Stimulated activated CD4-positive, alpha-beta T cell treated with anti-CD3 and anti-CD28 coated beads, Interleukin-12 subunit alpha, Interleukin-12 subunit beta, amount 100 ng/mL, for 48 hours (primary cell): Measurements from ENCODE around the gene OR10H3.
"Not testable (repeated sequence)": the region's sequence is repeated elsewhere in the genome, so short reads cannot be mapped to it uniquely, and the experiment has no call there.

Experiments used
- DNase-seq, 3 donors: peaks; one replicate each; pipeline ENCODE4 v3.0.0-alpha.2; 2020; ENCODE audit warnings: low read depth in 2 of 3, low spot score in 1 of 3

Gene OR10H3

DNA sequence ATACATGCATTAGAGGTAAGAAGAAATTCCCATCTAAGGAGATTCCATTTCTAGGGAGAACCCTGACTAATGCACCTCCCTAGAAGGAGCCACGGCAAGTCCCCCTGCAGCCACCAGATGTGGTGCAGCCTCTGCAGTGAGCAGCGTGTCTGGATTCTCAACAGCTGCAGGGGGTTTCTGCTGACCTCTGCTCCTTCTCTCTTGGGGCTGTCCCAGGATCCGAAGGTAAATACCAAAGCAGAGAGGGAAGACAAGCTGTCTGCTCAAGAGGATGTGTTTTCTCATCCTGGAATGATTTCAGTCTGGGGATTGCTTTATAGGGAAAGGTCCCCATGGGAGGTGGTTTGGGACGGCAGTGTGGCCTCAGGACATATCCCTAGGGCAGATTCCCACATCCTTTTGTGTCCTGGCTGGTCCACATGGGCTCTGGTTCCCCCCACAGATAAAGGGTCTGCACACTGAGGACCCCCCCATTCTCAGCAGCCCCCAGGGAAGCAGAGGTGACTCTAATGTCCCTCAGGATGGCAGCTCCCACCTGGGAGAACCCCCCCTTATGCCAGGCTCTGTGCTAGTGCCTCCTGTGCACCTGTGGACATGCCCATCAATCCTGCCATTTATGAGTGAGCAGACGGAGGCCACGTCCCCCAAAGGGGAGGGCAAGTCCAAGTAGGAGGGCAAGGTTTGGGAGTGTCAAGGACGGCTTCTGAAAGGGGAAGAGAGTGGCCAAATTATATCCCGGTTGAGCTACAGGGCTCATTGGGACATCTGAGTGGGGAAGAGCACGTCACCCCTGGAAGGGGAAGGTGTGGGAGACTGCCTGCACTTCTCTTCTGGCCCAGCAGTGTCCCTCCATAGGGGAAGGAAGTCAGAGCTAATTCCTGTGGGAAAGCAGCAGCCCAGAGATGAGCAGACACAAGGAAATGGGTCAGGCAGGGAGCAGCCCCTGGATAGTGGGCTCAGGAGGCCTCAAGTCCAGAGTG lies 39.5 kb downstream of the OR10H3 start:
- DNase-seq, result no peak

DNA sequence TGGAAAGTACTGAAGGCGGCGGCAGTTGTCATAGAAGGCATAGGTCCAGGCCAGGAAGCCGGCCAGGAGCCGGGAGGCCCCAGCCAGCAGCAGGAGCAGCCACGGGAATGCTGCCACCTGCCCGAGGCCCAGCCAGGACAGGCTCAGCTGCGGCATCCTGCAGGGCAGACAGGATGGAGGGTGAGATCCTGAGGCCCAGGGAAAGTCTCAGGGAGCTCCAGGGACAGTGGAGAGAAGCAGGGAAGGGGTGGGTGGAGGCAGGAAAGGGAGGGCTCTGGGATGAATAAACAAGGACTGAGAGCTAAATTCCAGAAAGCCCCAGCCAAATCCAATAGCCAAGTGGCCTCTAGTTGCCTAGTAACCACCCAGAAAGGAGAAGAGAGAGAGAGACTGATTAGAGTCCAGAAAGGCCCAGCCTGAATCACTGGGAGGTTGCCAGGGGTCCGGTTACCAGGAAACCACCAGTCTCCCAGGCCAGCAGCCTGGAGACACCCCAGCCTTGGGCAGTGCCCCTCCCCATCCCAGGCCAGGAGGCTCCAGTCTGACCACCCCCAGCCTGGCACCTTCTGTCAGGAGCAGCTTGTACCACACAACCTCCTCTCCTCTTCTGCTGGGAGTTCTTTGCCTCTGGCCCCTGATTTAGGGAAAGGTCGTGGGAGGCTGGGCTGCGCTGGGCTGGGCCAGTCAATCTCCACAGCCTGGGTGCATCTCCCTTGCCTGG lies 42.1 kb downstream of the OR10H3 start:
- DNase-seq, result no peak

- no peak for DNase-seq
Measured at GRCh38 chr19:15780610-15781418, 43.0 kb downstream of the OR10H3 start.

DNA sequence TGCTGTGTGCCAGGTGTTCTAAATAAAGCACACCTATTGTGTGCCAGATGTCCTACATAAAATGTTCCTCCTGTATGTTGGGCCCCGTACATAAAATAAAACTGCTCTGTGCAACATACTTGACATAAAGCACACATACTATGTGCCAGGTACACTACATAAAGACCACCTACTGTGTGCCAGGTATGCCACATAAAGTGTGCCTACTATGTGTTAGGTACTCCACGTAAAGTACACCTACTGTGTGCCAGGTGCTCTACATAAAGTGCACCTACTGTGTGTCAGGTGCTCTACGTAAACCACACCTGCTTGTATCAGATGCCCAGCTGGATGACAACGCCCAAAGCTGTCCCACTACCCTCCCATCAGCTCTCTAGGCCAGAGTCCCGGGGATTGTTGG lies 43.9 kb downstream of the OR10H3 start:
- no peak for DNase-seq

GRCh38 chr19:15782211-15782610 lies 44.4 kb downstream of the OR10H3 start:
- no peak for DNase-seq

DNA sequence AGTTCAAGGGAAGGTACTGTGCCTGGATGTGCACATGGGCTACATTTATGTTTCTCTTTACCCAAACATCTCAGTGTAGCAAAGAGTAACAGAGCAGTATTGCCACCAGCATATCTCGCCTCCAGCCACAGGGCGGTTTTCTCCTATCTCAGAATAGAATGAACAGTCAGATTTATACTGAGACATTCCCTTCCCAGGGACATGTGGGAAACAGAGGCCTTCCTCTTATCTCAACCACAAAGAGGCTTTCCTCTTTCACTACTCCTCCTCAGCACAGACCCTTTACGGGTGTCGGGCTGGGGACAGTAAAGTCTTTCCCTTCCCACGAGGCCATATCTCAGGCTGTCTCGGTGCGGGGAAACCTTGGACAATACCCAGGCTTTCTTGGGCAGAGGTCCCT lies 45.1 kb downstream of the OR10H3 start:
- DNase-seq, result not testable (repeated sequence)

DNA sequence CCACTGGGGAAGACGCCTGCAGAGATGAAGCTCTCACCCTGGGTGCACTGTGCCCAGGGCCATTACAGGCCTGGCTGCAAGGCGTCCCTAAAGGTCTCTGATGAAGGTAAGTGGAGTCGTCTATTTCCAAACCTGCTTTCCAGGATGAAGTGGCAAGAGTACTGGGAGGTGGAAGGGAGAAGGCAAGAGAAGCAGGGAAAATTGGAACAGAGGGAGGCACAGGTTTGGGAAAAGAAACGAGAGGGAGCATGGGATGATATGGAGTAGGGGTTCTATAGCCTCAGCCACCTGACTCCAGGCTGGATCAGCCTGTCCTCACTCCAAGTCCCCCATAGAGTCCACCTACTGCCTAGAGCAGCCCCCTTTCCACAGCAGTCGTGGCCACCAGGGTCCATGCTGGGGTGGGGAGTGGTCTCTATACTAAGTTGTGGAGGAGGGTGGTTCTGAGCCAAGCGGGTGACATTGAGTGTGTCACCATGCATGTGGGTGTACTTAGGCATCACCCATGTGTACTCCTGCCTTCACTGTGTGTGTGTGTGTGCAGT lies 49.9 kb downstream of the OR10H3 start, which contains the start of gene OR10H5:
OR10H5 (plus strand) TSS at position 51 of the 545 bp plus-strand sequence. CDS start 6,388 bp downstream, outside the sequence.
- DNase-seq, result no peak

GRCh38 chr19:15788594-15789270 lies 50.9 kb downstream of the OR10H3 start:
- no peak for DNase-seq

DNA sequence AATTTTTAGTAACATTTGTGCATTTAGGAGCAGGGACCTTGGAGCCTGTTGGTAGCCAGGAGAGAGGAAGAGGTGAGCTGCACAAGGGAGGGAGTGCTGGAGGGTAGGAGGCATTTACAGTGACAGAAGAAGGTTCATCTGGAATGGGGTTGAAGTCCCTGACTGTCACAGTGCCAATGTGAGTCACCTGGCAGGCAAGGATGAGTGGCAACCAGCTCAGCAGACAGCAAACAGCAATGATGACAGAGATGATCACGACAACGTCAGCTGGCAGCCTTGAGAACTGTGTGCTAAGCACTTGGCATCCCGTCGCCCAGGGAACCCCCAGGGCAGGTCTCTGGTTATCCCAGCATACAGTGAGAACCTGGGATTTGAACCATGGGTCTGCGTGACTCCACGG lies 52.3 kb downstream of the OR10H3 start:
- DNase-seq, result no peak
